ENCODE results near the gene ANKRD27. TPM values are rescaled to one million over a fixed set of nuclear protein-coding genes. Genes with fewer than 3 reads are reported as not detected.
"Not testable (repeated sequence)": the region's sequence is repeated elsewhere in the genome, so short reads cannot be mapped to it uniquely, and the experiment has no call there.

The ANKRD27 gene
- total RNA-seq, 5 donors from 2014 or later (not counting 1 experiment from before 2014, with no cell fraction given) = 32.1 to 49.7 (median 42.7) TPM

DNA sequence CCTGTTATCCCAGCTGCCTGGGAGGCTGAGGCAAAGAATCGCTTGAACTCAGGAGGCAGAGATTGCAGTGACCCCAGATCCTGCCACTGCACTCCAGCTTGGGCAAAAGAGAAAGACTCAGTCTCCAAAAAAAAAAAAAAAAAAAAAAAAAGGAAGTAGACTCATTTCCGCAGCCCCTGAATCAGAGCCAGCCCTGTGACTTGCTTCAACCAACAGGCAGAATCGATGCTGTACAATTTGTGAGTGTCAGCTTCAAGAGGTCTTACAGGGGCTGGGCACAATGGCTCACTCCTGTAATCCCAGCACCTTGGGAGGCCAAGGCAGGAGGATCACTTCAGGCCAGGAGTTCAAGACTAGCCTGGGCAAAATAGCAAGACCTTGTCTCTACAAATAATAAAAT is 12.8 kb downstream of the ANKRD27 start:
- no peaks in the 10 kb centered on the region for H3K9me3 Mint-ChIP-seq
- Histone ChIP-seq H3K4me1 (ENCODE audit: control insufficient read depth in 1 of 2, extremely low read depth in 1 of 2, insufficient read depth in 2 of 2, low read length in 2 of 2) (peaks cover 0 to 6% of the 10 kb centered on the region in 2 experiments), H3K27ac (ENCODE audit: low read length) (no peak overlapping the region), H3K4me3 (ENCODE audit: control insufficient read depth in 1 of 2, extremely low read depth in 1 of 2, low read length in 1 of 2) (no peak overlapping the region), H3K9me3 (no peaks in the 10 kb centered on the region), H3K36me3 (ENCODE audit: control insufficient read depth in 2 of 2, extremely low read depth in 1 of 2, insufficient read depth in 1 of 2, low read length in 1 of 2) (peaks cover 3 to 21% of the 10 kb centered on the region in 2 donors), H3K27me3 (replicated peaks in 1 of 2; ENCODE audit: control insufficient read depth in 2 of 2, extremely low read depth in 1 of 2, insufficient read depth in 2 of 2, low read length in 1 of 2) (no peaks in the 10 kb centered on the region)
- DNase-seq = no peak
- H3K27me3 Mint-ChIP-seq = no peaks in the 10 kb centered on the region
- H3K27ac Mint-ChIP-seq = no peak overlapping the region
- peaks cover 5% of the 10 kb centered on the region for H3K36me3 Mint-ChIP-seq
- ChIA-PET POLR2A (no interaction called here), CTCF (no interaction called here)
- ATAC-seq (replicated peaks in 1 of 4) = no peak
- no peak overlapping the region for H3K4me3 Mint-ChIP-seq
- H3K4me1 Mint-ChIP-seq = peaks cover 11 to 17% (median 12%) of the 10 kb centered on the region in 3 donors
- WGBS (ENCODE audit: insufficient coverage) = no CpG with 5 or more reads among the region's 3 CpGs

DNA sequence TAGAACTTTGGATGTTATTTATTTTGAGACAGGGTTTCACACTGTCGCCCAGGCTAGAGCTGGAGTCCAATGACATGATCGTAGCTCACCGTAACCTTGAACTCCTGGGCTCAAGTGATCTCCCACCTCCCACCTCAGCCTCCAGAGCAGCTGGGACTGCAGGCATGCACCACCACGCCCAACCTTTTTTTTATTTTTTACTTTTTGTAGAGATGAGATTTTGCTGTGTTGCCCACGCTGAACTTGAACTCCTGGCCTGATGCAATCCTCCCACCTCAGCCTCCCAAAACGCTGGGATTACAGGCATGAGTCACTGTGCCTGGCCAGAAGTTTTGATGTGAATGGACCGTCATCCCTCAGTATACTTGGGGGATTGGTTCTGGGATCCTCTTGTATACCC is 13.7 kb downstream of the ANKRD27 start:
- Mint-ChIP-seq H3K4me3 (no peak overlapping the region), H3K27me3 (no peaks in the 10 kb centered on the region), H3K4me1 (peaks cover 11 to 17% (median 12%) of the 10 kb centered on the region in 3 donors), H3K27ac (no peak overlapping the region), H3K9me3 (no peaks in the 10 kb centered on the region), H3K36me3 (peaks cover 8% of the 10 kb centered on the region)
- Histone ChIP-seq H3K36me3 (ENCODE audit: control insufficient read depth in 2 of 2, extremely low read depth in 1 of 2, insufficient read depth in 1 of 2, low read length in 1 of 2) (peaks cover 3 to 17% of the 10 kb centered on the region in 2 donors), H3K9me3 (no peaks in the 10 kb centered on the region), H3K4me3 (ENCODE audit: control insufficient read depth in 1 of 2, extremely low read depth in 1 of 2, low read length in 1 of 2) (no peak overlapping the region), H3K4me1 (ENCODE audit: control insufficient read depth in 1 of 2, extremely low read depth in 1 of 2, insufficient read depth in 2 of 2, low read length in 2 of 2) (peaks cover 0 to 6% of the 10 kb centered on the region in 2 experiments), H3K27me3 (replicated peaks in 1 of 2; ENCODE audit: control insufficient read depth in 2 of 2, extremely low read depth in 1 of 2, insufficient read depth in 2 of 2, low read length in 1 of 2) (no peaks in the 10 kb centered on the region), H3K27ac (ENCODE audit: low read length) (no peak overlapping the region)
- CTCF ChIA-PET = no interaction called here
- no peak for DNase-seq
- WGBS (ENCODE audit: insufficient coverage) = no CpG with 5 or more reads among the region's 7 CpGs
- POLR2A ChIA-PET = no interaction called here
- ATAC-seq (replicated peaks in 1 of 4) = no peak

DNA sequence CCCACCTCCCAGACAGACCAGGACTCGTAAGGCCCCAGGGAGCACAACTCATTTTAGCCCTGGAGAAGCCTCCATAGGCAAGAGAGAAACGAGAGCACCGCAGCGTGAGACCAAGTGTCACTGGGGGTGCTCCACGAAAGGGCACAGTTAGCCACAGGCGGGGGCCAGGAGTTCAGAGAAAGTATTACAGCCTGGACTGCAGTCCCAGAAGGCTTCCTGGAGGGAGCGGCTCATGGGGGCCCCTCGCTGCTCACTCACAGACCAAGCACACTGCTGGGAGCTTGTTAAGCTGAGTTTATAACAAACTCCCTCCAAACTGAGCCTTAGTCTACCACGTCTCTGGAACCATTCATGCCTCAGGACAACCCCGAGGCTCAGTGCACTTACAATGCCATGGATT is 16.5 kb downstream of the ANKRD27 start:
- peaks cover 0 to 6% of the 10 kb centered on the region in 2 experiments for H3K4me1 ChIP-seq (ENCODE audit: control insufficient read depth in 1 of 2, extremely low read depth in 1 of 2, insufficient read depth in 2 of 2, low read length in 2 of 2)
- H3K4me3 ChIP-seq (ENCODE audit: control insufficient read depth in 1 of 2, extremely low read depth in 1 of 2, low read length in 1 of 2) = no peak overlapping the region
- Mint-ChIP-seq H3K27ac (no peak overlapping the region), H3K9me3 (no peaks in the 10 kb centered on the region), H3K27me3 (no peaks in the 10 kb centered on the region), H3K4me3 (no peak overlapping the region), H3K4me1 (peaks cover 9 to 17% (median 10%) of the 10 kb centered on the region in 3 donors), H3K36me3 (peaks cover 13% of the 10 kb centered on the region)
- WGBS (ENCODE audit: insufficient coverage) = 86% methylated on average over 10 of the region's 10 CpGs
- DNase-seq (no peak), ATAC-seq (replicated peaks in 1 of 4) (no peak)
- no peak overlapping the region for H3K27ac ChIP-seq (ENCODE audit: low read length)
- ChIA-PET CTCF (no interaction called here), POLR2A (no interaction called here)
- H3K9me3 ChIP-seq = no peaks in the 10 kb centered on the region
- no peaks in the 10 kb centered on the region for H3K27me3 ChIP-seq (replicated peaks in 1 of 2; ENCODE audit: control insufficient read depth in 2 of 2, extremely low read depth in 1 of 2, insufficient read depth in 2 of 2, low read length in 1 of 2)
- H3K36me3 ChIP-seq (ENCODE audit: control insufficient read depth in 2 of 2, extremely low read depth in 1 of 2, insufficient read depth in 1 of 2, low read length in 1 of 2) = peaks cover 3 to 26% of the 10 kb centered on the region in 2 donors

- Mint-ChIP-seq H3K27me3 (no peaks in the 10 kb centered on the region), H3K4me1 (peaks cover 5 to 15% (median 7%) of the 10 kb centered on the region in 3 donors), H3K27ac (no peak overlapping the region), H3K4me3 (no peak overlapping the region), H3K36me3 (peaks cover 13% of the 10 kb centered on the region), H3K9me3 (no peaks in the 10 kb centered on the region)
- ChIA-PET POLR2A (no interaction called here), CTCF (no interaction called here)
- no peak for DNase-seq
- 97% methylated on average over 8 of the region's 10 CpGs for WGBS (ENCODE audit: insufficient coverage)
- peaks cover 0 to 6% of the 10 kb centered on the region in 2 experiments for H3K4me1 ChIP-seq (ENCODE audit: control insufficient read depth in 1 of 2, extremely low read depth in 1 of 2, insufficient read depth in 2 of 2, low read length in 2 of 2)
- no peaks in the 10 kb centered on the region for H3K27me3 ChIP-seq (replicated peaks in 1 of 2; ENCODE audit: control insufficient read depth in 2 of 2, extremely low read depth in 1 of 2, insufficient read depth in 2 of 2, low read length in 1 of 2)
- no peak overlapping the region for H3K27ac ChIP-seq (ENCODE audit: low read length)
- no peaks in the 10 kb centered on the region for H3K9me3 ChIP-seq
- no peak for ATAC-seq (replicated peaks in 1 of 4)
- peaks cover 3 to 26% of the 10 kb centered on the region in 2 donors for H3K36me3 ChIP-seq (ENCODE audit: control insufficient read depth in 2 of 2, extremely low read depth in 1 of 2, insufficient read depth in 1 of 2, low read length in 1 of 2)
- H3K4me3 ChIP-seq (ENCODE audit: control insufficient read depth in 1 of 2, extremely low read depth in 1 of 2, low read length in 1 of 2) = no peak overlapping the region
Observed at GRCh38 chr19:32658075-32658474, 16.9 kb downstream of the ANKRD27 start.

DNA sequence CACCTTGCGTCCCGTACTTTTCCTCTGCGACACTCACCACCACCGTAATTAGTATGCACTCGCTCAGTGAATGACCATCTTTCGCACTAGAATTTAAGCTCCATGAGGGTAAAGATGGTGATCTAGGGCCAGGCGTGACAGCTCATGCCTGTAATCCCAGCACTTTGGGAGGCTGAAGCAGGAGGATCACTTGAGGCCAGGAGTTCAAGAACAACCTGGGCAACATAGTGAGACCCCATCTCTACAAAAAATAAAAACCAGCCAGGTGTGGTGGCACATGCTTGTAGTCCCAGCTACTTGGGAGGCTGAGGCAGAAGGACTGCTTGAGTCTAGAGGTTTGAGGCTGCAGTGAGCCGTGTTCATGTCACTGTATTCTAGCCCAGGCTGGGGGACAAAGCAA is 18.6 kb downstream of the ANKRD27 start:
- not testable (repeated sequence) for H3K4me3 Mint-ChIP-seq; H3K4me3 ChIP-seq (ENCODE audit: control insufficient read depth in 1 of 2, extremely low read depth in 1 of 2, low read length in 1 of 2); H3K27ac Mint-ChIP-seq; ATAC-seq (replicated peaks in 1 of 4); H3K4me1 ChIP-seq (ENCODE audit: control insufficient read depth in 1 of 2, extremely low read depth in 1 of 2, insufficient read depth in 2 of 2, low read length in 2 of 2); H3K27me3 Mint-ChIP-seq; H3K27me3 ChIP-seq (replicated peaks in 1 of 2; ENCODE audit: control insufficient read depth in 2 of 2, extremely low read depth in 1 of 2, insufficient read depth in 2 of 2, low read length in 1 of 2); H3K27ac ChIP-seq (ENCODE audit: low read length); H3K9me3 ChIP-seq; H3K9me3 Mint-ChIP-seq; DNase-seq
- peaks cover 13% of the 10 kb centered on the region for H3K36me3 Mint-ChIP-seq
- H3K36me3 ChIP-seq (ENCODE audit: control insufficient read depth in 2 of 2, extremely low read depth in 1 of 2, insufficient read depth in 1 of 2, low read length in 1 of 2) = peaks cover 3 to 26% of the 10 kb centered on the region in 2 donors
- POLR2A ChIA-PET = interaction anchor here (0.6 to 0.7 kb wide), 2 partner anchors 209 to 652 kb away, joined by 3 to 5 read pairs; no protein-coding TSS in a partner anchor
- CTCF ChIA-PET = interaction anchor here (0.5 to 0.8 kb wide), 3 partner anchors 84 to 1973 kb away, joined by 3 to 4 read pairs (median 4); no protein-coding TSS in a partner anchor
- H3K4me1 Mint-ChIP-seq = peaks cover 0 to 12% (median 2%) of the 10 kb centered on the region in 3 donors
- WGBS (ENCODE audit: insufficient coverage) = 93% methylated on average over 6 of the region's 8 CpGs

DNA sequence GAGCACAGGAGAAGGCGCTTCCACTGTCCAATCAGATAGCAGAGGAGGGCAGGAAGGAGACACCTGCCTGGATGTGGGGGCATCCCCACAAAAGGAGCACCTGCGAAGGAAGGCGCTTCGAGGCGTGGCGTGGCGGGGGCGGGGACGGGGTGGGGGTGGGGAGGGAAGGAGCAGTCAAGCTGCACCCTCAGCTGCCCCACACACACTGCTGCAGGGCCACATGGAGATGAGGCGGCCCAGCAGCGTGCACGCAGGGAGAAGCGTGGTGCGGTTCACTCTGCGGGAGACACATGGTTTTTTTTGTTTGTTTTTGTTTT is 21.4 kb downstream of the ANKRD27 start:
- DNase-seq = no peak
- Mint-ChIP-seq H3K4me1 (no peaks in the 10 kb centered on the region), H3K36me3 (peaks cover 23% of the 10 kb centered on the region), H3K4me3 (no peak overlapping the region), H3K9me3 (no peaks in the 10 kb centered on the region), H3K27me3 (no peaks in the 10 kb centered on the region), H3K27ac (no peak overlapping the region)
- Histone ChIP-seq H3K9me3 (no peaks in the 10 kb centered on the region), H3K27me3 (replicated peaks in 1 of 2; ENCODE audit: control insufficient read depth in 2 of 2, extremely low read depth in 1 of 2, insufficient read depth in 2 of 2, low read length in 1 of 2) (no peaks in the 10 kb centered on the region), H3K4me1 (ENCODE audit: control insufficient read depth in 1 of 2, extremely low read depth in 1 of 2, insufficient read depth in 2 of 2, low read length in 2 of 2) (no peaks in the 10 kb centered on the region), H3K36me3 (ENCODE audit: control insufficient read depth in 2 of 2, extremely low read depth in 1 of 2, insufficient read depth in 1 of 2, low read length in 1 of 2) (peaks cover 0 to 38% of the 10 kb centered on the region in 2 donors), H3K27ac (ENCODE audit: low read length) (no peak overlapping the region), H3K4me3 (ENCODE audit: control insufficient read depth in 1 of 2, extremely low read depth in 1 of 2, low read length in 1 of 2) (no peak overlapping the region)
- CTCF ChIA-PET = no interaction called here
- WGBS (ENCODE audit: insufficient coverage) = 90% methylated on average over 2 of the region's 15 CpGs
- ATAC-seq (replicated peaks in 1 of 4) = no peak
- POLR2A ChIA-PET = no interaction called here
